Body of pancreas (tissue), 4 donors: ENCODE measurements around the gene NELL2.

Experiments
- POLR2A ChIP-seq, 3 donors: fragments of 450-650 bp; IDR thresholded peaks; one replicate each; pipeline ENCODE4 v1.6.1; 2016; ENCODE audit warnings: antibody characterized with exemption in 3 of 3, mild to moderate bottlenecking in 2 of 3
- TF ChIP-seq, protein P1 (sequence below), 7 experiments: fragments of 450-650 bp in 4 of 7; fragments of 200-600 bp in 3 of 7; sonication (generic) in 3 of 7; IDR thresholded peaks; one replicate each; pipeline ENCODE4 v1.5.1; 2016 to 2019; ENCODE audit warnings: antibody characterized with exemption in 7 of 7

DNA sequence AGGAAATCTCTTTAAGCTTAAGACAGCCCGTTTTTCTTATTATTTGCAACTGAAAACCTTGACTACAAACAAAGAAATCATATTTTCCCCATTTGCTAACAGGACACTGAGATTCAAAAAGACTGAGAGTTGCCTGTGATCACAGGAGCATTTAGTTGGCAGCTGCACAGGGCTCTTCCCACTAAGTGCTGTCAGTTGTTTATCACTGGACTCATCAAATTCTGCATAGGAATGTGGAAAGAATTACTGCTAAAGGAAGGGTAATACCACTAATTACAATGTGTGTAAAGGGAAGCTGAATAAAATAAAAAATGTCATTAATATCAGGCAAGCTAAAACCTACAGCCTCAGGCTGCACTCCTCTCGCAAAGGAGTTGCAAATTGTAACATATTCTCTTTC is 226.4 kb downstream of the NELL2 start:
- TF ChIP-seq, protein P1, sequence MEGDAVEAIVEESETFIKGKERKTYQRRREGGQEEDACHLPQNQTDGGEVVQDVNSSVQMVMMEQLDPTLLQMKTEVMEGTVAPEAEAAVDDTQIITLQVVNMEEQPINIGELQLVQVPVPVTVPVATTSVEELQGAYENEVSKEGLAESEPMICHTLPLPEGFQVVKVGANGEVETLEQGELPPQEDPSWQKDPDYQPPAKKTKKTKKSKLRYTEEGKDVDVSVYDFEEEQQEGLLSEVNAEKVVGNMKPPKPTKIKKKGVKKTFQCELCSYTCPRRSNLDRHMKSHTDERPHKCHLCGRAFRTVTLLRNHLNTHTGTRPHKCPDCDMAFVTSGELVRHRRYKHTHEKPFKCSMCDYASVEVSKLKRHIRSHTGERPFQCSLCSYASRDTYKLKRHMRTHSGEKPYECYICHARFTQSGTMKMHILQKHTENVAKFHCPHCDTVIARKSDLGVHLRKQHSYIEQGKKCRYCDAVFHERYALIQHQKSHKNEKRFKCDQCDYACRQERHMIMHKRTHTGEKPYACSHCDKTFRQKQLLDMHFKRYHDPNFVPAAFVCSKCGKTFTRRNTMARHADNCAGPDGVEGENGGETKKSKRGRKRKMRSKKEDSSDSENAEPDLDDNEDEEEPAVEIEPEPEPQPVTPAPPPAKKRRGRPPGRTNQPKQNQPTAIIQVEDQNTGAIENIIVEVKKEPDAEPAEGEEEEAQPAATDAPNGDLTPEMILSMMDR (IDR thresholded peaks at IDR 0.05): no peak
- no peak for TF ChIP-seq POLR2A (IDR thresholded peaks at IDR 0.05)
